Subcutaneous adipose tissue (tissue), 4 donors: Measurements from ENCODE around the gene ZNF625. TPM values are rescaled to one million over a fixed set of nuclear protein-coding genes. Genes with fewer than 3 reads are reported as not detected.

Experiments
- total RNA-seq, 4 donors: library from RNA; depleted of rRNA; stranded (reverse); fragments of >200 nt; gene quantifications; one replicate each; pipeline ENCODE4 v1.1.0, GENCODE V29; 2016
- TF ChIP-seq, protein P1 (sequence below): fragments of 450-650 bp; IDR thresholded peaks from one replicate; pipeline ENCODE4 v1.5.1; 2016; ENCODE audit warnings: low read depth, mild to moderate bottlenecking, control low read depth, antibody characterized with exemption, moderate library complexity

Gene ZNF625
- total RNA-seq, 4 donors from 2014 or later: 3.1 to 5.8 (median 4.4) TPM

DNA sequence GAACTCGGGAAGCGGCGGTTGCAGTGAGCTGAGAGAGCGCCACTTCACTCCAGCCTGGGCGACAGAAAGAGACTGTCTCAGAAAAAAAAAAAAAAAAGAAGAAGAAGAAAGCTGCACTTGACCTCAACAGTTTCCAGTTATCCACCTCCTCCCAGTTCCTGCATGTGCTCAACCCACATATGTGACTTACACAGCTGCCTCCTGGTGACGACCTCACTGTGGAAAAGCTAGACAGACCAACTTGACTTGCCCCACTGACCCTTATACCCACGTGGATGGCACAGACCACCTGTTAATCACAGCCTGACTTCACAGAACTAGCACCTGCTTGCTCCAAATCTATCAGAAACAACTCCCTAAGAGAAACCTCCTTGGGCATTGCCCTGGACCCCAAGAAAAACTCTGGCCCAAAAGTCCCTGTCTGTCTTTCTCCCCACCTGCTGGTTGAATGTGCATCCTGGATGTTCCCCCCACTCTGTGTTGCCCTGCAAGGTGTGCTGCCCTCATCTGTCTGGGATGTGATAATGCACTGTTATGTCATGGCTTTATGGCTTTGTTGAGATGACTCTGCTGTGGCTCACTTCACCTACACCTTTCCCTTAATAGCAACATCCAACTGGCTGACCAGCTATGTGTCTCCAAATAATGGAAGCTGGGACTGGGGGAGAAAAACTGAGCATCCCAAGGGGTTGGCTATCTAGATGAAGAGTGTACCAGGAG is 19.2 kb downstream of the ZNF625 start:
- TF ChIP-seq, protein P1, sequence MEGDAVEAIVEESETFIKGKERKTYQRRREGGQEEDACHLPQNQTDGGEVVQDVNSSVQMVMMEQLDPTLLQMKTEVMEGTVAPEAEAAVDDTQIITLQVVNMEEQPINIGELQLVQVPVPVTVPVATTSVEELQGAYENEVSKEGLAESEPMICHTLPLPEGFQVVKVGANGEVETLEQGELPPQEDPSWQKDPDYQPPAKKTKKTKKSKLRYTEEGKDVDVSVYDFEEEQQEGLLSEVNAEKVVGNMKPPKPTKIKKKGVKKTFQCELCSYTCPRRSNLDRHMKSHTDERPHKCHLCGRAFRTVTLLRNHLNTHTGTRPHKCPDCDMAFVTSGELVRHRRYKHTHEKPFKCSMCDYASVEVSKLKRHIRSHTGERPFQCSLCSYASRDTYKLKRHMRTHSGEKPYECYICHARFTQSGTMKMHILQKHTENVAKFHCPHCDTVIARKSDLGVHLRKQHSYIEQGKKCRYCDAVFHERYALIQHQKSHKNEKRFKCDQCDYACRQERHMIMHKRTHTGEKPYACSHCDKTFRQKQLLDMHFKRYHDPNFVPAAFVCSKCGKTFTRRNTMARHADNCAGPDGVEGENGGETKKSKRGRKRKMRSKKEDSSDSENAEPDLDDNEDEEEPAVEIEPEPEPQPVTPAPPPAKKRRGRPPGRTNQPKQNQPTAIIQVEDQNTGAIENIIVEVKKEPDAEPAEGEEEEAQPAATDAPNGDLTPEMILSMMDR: no peak

DNA sequence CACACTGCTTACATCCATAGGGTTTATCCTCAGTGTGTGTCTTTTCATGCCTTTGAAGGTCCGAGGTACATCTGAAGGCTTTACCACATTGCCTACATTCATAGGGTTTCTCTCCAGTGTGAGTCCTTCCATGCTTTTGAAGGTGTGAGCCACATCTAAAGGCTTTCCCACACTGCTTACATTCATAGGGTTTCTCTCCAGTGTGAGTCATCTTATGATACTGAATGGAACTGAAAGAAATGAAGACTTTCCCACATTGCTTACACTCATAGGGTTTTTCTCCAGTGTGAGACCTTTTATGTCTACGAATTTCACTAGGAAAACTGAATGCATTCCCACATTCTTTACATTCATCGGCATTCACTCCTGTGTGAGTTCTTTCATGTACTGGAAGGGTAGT is 23.5 kb downstream of the ZNF625 start:
- TF ChIP-seq, protein P1: no peak

DNA sequence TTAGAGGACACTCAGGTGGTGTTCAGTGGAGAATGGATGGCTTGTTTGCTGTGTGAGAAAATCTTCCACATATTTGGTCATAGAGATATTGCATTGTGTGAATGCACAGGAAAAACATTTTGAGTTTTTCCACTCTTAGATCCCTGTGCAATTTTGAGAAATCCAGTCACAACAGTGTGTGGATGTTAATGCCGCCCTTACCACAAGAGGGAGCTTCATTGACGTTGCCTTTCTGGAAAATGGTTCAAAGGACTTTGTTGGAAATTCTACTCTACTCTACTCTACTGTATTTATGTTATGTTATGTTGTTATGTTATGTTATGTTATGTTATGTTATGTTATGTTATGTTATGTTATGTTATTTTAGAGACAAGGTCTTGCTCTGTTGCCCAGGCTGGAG is 29.8 kb downstream of the ZNF625 start:
- TF ChIP-seq, protein P1: no peak

- TF ChIP-seq, protein P1: no peak
Measured at GRCh38 chr19:12117201-12117970, 39.1 kb downstream of the ZNF625 start.

GRCh38 chr19:12113121-12113520 is 43.4 kb downstream of the ZNF625 start:
- TF ChIP-seq, protein P1: no peak

GRCh38 chr19:12112701-12113100 is 43.8 kb downstream of the ZNF625 start:
- TF ChIP-seq, protein P1: no peak

DNA sequence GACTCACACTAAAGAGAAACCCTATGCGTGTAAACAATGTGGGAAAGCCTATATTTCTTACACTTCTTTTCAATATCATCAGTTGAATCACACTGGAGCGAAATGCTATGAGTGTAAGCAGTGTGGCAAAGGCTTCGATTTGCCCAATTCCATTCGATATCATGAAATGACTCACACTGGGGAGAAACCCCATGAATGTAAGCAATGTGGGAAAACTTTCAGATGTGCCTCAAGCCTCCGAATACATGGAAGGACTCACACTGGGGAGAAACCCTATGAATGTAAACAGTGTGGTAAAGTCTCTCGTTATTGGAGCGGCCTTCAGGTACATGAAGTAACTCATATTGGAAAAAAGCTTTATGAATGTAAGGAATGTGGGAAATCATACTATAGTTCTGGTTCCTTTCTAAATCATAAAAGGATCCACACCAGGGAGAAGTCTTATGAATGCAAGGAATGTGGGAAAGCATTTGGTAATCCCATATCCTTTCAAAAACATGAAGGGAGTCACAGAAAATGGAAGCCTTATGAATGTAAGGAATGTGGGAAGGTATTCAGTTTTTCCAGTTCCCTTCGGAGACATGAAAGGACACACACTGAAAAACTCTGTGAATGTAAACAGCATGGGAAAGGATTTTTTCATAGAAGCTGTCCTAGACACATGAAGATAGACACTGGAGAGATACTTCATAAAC is 44.4 kb downstream of the ZNF625 start:
- TF ChIP-seq, protein P1: no peak
